HFFc6 (cell line): Measurements from ENCODE around the gene ATG16L1. TPM values are rescaled to one million over a fixed set of nuclear protein-coding genes. Genes with fewer than 3 reads are reported as not detected.

ENCODE experiments used
- DNase-seq: peaks from one replicate; pipeline ENCODE4 v3.0.0-alpha.2; 2018
- H3K27ac Mint-ChIP-seq: 2 replicates; pipeline ENCODE4 v1.8.0; 2020; ENCODE audit warnings: mild to moderate bottlenecking, mixed read lengths
- H3K27me3 Mint-ChIP-seq: 2 replicates; pipeline ENCODE4 v1.8.0; 2021; ENCODE audit warnings: mild to moderate bottlenecking, moderate library complexity, mixed read lengths; ENCODE audit not compliant: insufficient read depth
- H3K36me3 Mint-ChIP-seq: 2 replicates; pipeline ENCODE4 v1.8.0; 2021; ENCODE audit warnings: low read depth, mixed read lengths
- H3K4me1 Mint-ChIP-seq: 2 replicates; pipeline ENCODE4 v1.8.0; 2020; ENCODE audit warnings: low read depth, mixed read lengths
- H3K4me3 Mint-ChIP-seq: 2 replicates; pipeline ENCODE4 v1.8.0; 2020; ENCODE audit warnings: mild to moderate bottlenecking, moderate library complexity, mixed read lengths
- H3K9me3 Mint-ChIP-seq: 2 replicates; pipeline ENCODE4 v1.8.0; 2020; ENCODE audit warnings: mild to moderate bottlenecking, mixed read lengths
- CTCF ChIP-seq: fragments of 200-600 bp; sonication (generic); IDR thresholded peaks from 2 replicates; pipeline ENCODE4 v1.5.0; 2021; ENCODE audit warnings: antibody characterized with exemption, mild to moderate bottlenecking
- total RNA-seq, 6 experiments: library from RNA; stranded (reverse); fragmentation: NEBNext Ultra II Directional; extraction: Animal tissue kit (Norgen Biotek cat#: 25700); gene quantifications; 2 replicates in 1 of 6; 3 replicates in 5 of 6; pipeline ENCODE4 v1.2.3, GENCODE V29; 2021

Gene ATG16L1
- total RNA-seq, 6 experiments from 2014 or later: 19.7 to 22.8 (median 21.6) TPM

GRCh38 chr2:233290051-233290845 lies 38.8 kb downstream of the ATG16L1 start:
- no peaks in the 10 kb centered on the region for H3K27me3 Mint-ChIP-seq
- no peak overlapping the region for H3K27ac Mint-ChIP-seq
- no peak for DNase-seq
- no peaks in the 10 kb centered on the region for H3K9me3 Mint-ChIP-seq
- peaks cover 13% of the 10 kb centered on the region for H3K4me1 Mint-ChIP-seq
- no peak overlapping the region for H3K4me3 Mint-ChIP-seq
- TF ChIP-seq CTCF: no peak
- peaks cover 49% of the 10 kb centered on the region for H3K36me3 Mint-ChIP-seq

- no peaks in the 10 kb centered on the region for H3K9me3 Mint-ChIP-seq
- no peak for TF ChIP-seq CTCF
- no peaks in the 10 kb centered on the region for H3K27me3 Mint-ChIP-seq
- no peaks in the 10 kb centered on the region for H3K4me1 Mint-ChIP-seq
- H3K4me3 Mint-ChIP-seq: no peak overlapping the region
- DNase-seq: no peak
- no peak overlapping the region for H3K27ac Mint-ChIP-seq
- peaks cover 35% of the 10 kb centered on the region for H3K36me3 Mint-ChIP-seq
Measured at GRCh38 chr2:233295891-233296290, 44.4 kb downstream of the ATG16L1 start.

- Mint-ChIP-seq H3K36me3 (peaks cover 32% of the 10 kb centered on the region; the same call in 1 of the 2 replicates), H3K9me3 (no peaks in the 10 kb centered on the region), H3K27ac (no peak overlapping the region), H3K27me3 (no peaks in the 10 kb centered on the region), H3K4me3 (no peak overlapping the region), H3K4me1 (no peaks in the 10 kb centered on the region)
- no peak for DNase-seq
- TF ChIP-seq CTCF: no peak
Measured at GRCh38 chr2:233297076-233297475, 45.6 kb downstream of the ATG16L1 start.

- Mint-ChIP-seq H3K4me3 (no peak overlapping the region), H3K27ac (no peak overlapping the region), H3K4me1 (no peaks in the 10 kb centered on the region), H3K9me3 (no peaks in the 10 kb centered on the region), H3K27me3 (peaks cover 3% of the 10 kb centered on the region; the same call in 1 of the 2 replicates), H3K36me3 (0 out of 2 replicates have a peak, but pooled peaks cover 4% of the 10 kb centered on the region)
- no peak for DNase-seq
- TF ChIP-seq CTCF: no peak
Measured at GRCh38 chr2:233300401-233300800, 48.9 kb downstream of the ATG16L1 start.

- Mint-ChIP-seq H3K27me3 (peaks cover 3% of the 10 kb centered on the region; the same call in 1 of the 2 replicates), H3K4me1 (no peaks in the 10 kb centered on the region), H3K4me3 (no peak overlapping the region), H3K36me3 (no peaks in the 10 kb centered on the region), H3K9me3 (no peaks in the 10 kb centered on the region), H3K27ac (no peak overlapping the region)
- no peak for DNase-seq
- no peak for TF ChIP-seq CTCF
Measured at GRCh38 chr2:233301248-233301647, 49.8 kb downstream of the ATG16L1 start.
